HepG2 (cell line): ENCODE results near the gene NEK5. TPM values are rescaled to one million over a fixed set of nuclear protein-coding genes. Genes with fewer than 3 reads are reported as not detected.

Experiments
- AHDC1 ChIP-seq: sonication (generic); formaldehyde crosslinking; IDR thresholded peaks from 2 replicates; pipeline ENCODE4 v1.5.1; 2020; ENCODE audit warnings: mild to moderate bottlenecking, missing genetic modification reagents, borderline replicate concordance
- ATF6 ChIP-seq: sonication (generic); formaldehyde crosslinking; conservative IDR thresholded peaks from 2 replicates; pipeline ENCODE4 v1.4.0; 2020; ENCODE audit warnings: missing genetic modification reagents
- ATRX ChIP-seq: sonication (generic); formaldehyde crosslinking; IDR thresholded peaks from 2 replicates; pipeline ENCODE4 v1.4.0; 2020; ENCODE audit warnings: missing genetic modification reagents, borderline replicate concordance
- FOXA1 ChIP-seq, 2 experiments: fragments of 450-650 bp in 1 of 2; sonication (generic) in 1 of 2; formaldehyde crosslinking in 1 of 2; IDR thresholded peaks; 2 replicates each; pipeline versions ENCODE4 v1.4.0 to v1.6.1; 2016 to 2020; ENCODE audit warnings: missing genetic modification reagents in 1 of 2
- HNF4A ChIP-seq: sonication (generic); formaldehyde crosslinking; IDR thresholded peaks from 2 replicates; pipeline ENCODE4 v1.4.0; 2020; ENCODE audit warnings: missing genetic modification reagents
- IKZF5 ChIP-seq: IDR thresholded peaks from 2 replicates; pipeline ENCODE4 v1.6.1; 2018; ENCODE audit warnings: missing genetic modification reagents, mild to moderate bottlenecking, missing compliant biosample characterization
- MAZ ChIP-seq, 2 experiments: sonication (generic) in 1 of 2; formaldehyde crosslinking in 1 of 2; IDR thresholded peaks; 2 replicates each; pipeline versions ENCODE4 v1.5.0 to v1.6.1; 2012 to 2020; ENCODE audit warnings: low read depth in 2 of 2, mild to moderate bottlenecking in 2 of 2, borderline replicate concordance in 1 of 2, improper control_type of control experiment in 1 of 2, low read length in 1 of 2, missing genetic modification reagents in 1 of 2, moderate library complexity in 1 of 2
- NFATC3 ChIP-seq: sonication (generic); formaldehyde crosslinking; IDR thresholded peaks from 2 replicates; pipeline ENCODE4 v1.5.1; 2020; ENCODE audit warnings: mild to moderate bottlenecking, missing genetic modification reagents
- SAFB2 ChIP-seq: sonication (generic); formaldehyde crosslinking; IDR thresholded peaks from 2 replicates; pipeline ENCODE4 v1.5.1; 2020; ENCODE audit warnings: missing genetic modification reagents, low read depth, mild to moderate bottlenecking, borderline replicate concordance
- SKIL ChIP-seq: sonication (generic); formaldehyde crosslinking; IDR thresholded peaks from 2 replicates; pipeline ENCODE4 v1.8.0; 2022; ENCODE audit warnings: missing genetic modification reagents, mild to moderate bottlenecking, moderate library complexity, borderline replicate concordance
- TP53 ChIP-seq: sonication (generic); formaldehyde crosslinking; conservative IDR thresholded peaks from 2 replicates; pipeline ENCODE4 v1.4.0; 2020; ENCODE audit warnings: missing genetic modification reagents
- ZNF343 ChIP-seq: sonication (generic); formaldehyde crosslinking; IDR thresholded peaks from 2 replicates; pipeline ENCODE4 v1.4.0; 2020; ENCODE audit warnings: mild to moderate bottlenecking, missing genetic modification reagents
- ZNF790 ChIP-seq: sonication (generic); formaldehyde crosslinking; IDR thresholded peaks from 2 replicates; pipeline ENCODE4 v1.8.0; 2022; ENCODE audit warnings: missing genetic modification reagents, mild to moderate bottlenecking, borderline replicate concordance
- polyA plus RNA-seq, 8 experiments: library from polyadenylated mRNA; depleted of rRNA in 3 of 8; stranded (reverse) in 7 of 8; unstranded in 1 of 8; fragments of >200 nt; fragmentation: Illumina TruSeq in 4 of 8; extraction: Trizol in 4 of 8; gene quantifications; 2 replicates each; pipeline versions ENCODE4 v1.2.1 to v1.2.3, GENCODE V29; 2011 to 2016; ENCODE audit warnings: low read depth in 4 of 8, missing spikeins in 1 of 8, mixed read lengths in 1 of 8; ENCODE audit not compliant: insufficient read depth in 1 of 8
- total RNA-seq, 5 experiments: library from RNA; depleted of rRNA; stranded (reverse); fragments of >200 nt; fragmentation: Illumina TruSeq; extraction: Trizol; gene quantifications; 2 replicates each; pipeline ENCODE4 v1.2.3, GENCODE V29; 2016; ENCODE audit warnings: low read depth in 1 of 5

The NEK5 gene
- total and polyA plus RNA-seq, 2 of the 13 experiments (the other 11 are each of a cell fraction or from before 2014, with no cell fraction given): 0.12 to 0.22 TPM

GRCh38 chr13:51997641-51998330, 131.1 kb downstream of the NEK5 start (continued):
- no peak for TF ChIP-seq MAZ (IDR thresholded peaks at IDR 0.05; ENCODE audit: borderline replicate concordance, low read depth, low read length)
- peak; percentile 61; the same call in 1 of the 2 replicates for TF ChIP-seq MAZ (CRISPR knock-in tag; IDR thresholded peaks at IDR 0.05; ENCODE audit: low read depth)
- no peak for TF ChIP-seq TP53 (CRISPR knock-in tag)
- TF ChIP-seq IKZF5 (CRISPR knock-in tag): peak; percentile 49; the same call in 1 of the 2 replicates
- no peak for TF ChIP-seq NFATC3 (CRISPR knock-in tag)
- no peak for TF ChIP-seq ATRX (CRISPR knock-in tag)
- peak; percentile 86 for TF ChIP-seq FOXA1 (IDR thresholded peaks at IDR 0.05)
- TF ChIP-seq FOXA1 (CRISPR knock-in tag; IDR thresholded peaks at IDR 0.05): peak; percentile 100
- TF ChIP-seq HNF4A (CRISPR knock-in tag): peak; percentile 81
- TF ChIP-seq SKIL (CRISPR knock-in tag): peak; percentile 57; the same call in 1 of the 2 replicates
- no peak for TF ChIP-seq SAFB2 (CRISPR knock-in tag)
- no peak; the same call in 1 of the 2 replicates for TF ChIP-seq AHDC1 (CRISPR knock-in tag)
- no peak for TF ChIP-seq ZNF790 (CRISPR knock-in tag)
- no peak for TF ChIP-seq ZNF343
- TF ChIP-seq ATF6 (CRISPR knock-in tag): no peak
